Measurements from ENCODE around the gene ATP9B.

ATP9B gene

GRCh38 chr18:79223431-79223830, 154.2 kb downstream of the ATP9B start:
- no peaks in the 10 kb centered on the region for H3K36me3 ChIP-seq (replicated peaks; ENCODE audit: insufficient read depth, low read length)
- no peak for DNase-seq
- H3K27ac ChIP-seq (ENCODE audit: low read length): no peak overlapping the region
- no peaks in the 10 kb centered on the region for H3K79me2 ChIP-seq (ENCODE audit: low read length)
- no peaks in the 10 kb centered on the region for H3K4me1 ChIP-seq (ENCODE audit: low read length)
- no peaks in the 10 kb centered on the region for H3K9me3 ChIP-seq (replicated peaks; ENCODE audit: insufficient read depth, low read length)
- no peaks in the 10 kb centered on the region for H3K27me3 ChIP-seq (replicated peaks; ENCODE audit: insufficient read depth, low read length)
- H3K9me2 ChIP-seq (replicated peaks; ENCODE audit: insufficient read depth, low read length): no peaks in the 10 kb centered on the region
- no peak overlapping the region for H3K4me2 ChIP-seq (ENCODE audit: low read depth, low read length)
- TF ChIP-seq CTCF (IDR thresholded peaks at IDR 0.05; ENCODE audit: low read length) (no peak), EZH2phosphoT487 (IDR thresholded peaks at IDR 0.05; ENCODE audit: low read length) (no peak), EZH2 (optimal IDR thresholded peaks at IDR 0.05; ENCODE audit: low read depth, low read length) (no peak)
- H2AFZ ChIP-seq (ENCODE audit: low read length): no peak overlapping the region
- H4K20me1 ChIP-seq (ENCODE audit: insufficient read depth, low read length): no peaks in the 10 kb centered on the region
- H3F3A ChIP-seq (ENCODE audit: insufficient read depth, low read length): no peaks in the 10 kb centered on the region
- no peak overlapping the region for H3K4me3 ChIP-seq (ENCODE audit: low read length)
- H3K9ac ChIP-seq (ENCODE audit: low read length): no peak overlapping the region

- H3K9ac ChIP-seq (ENCODE audit: low read length): no peak overlapping the region
- H3K36me3 ChIP-seq (replicated peaks; ENCODE audit: insufficient read depth, low read length): no peaks in the 10 kb centered on the region
- no peak for DNase-seq
- H3K4me3 ChIP-seq (ENCODE audit: low read length): no peak overlapping the region
- no peak overlapping the region for H2AFZ ChIP-seq (ENCODE audit: low read length)
- TF ChIP-seq EZH2 (optimal IDR thresholded peaks at IDR 0.05; ENCODE audit: low read depth, low read length) (no peak), CTCF (IDR thresholded peaks at IDR 0.05; ENCODE audit: low read length) (no peak), EZH2phosphoT487 (IDR thresholded peaks at IDR 0.05; ENCODE audit: low read length) (no peak)
- no peaks in the 10 kb centered on the region for H3K27me3 ChIP-seq (replicated peaks; ENCODE audit: insufficient read depth, low read length)
- H3F3A ChIP-seq (ENCODE audit: insufficient read depth, low read length): no peaks in the 10 kb centered on the region
- no peak overlapping the region for H3K27ac ChIP-seq (ENCODE audit: low read length)
- H3K79me2 ChIP-seq (ENCODE audit: low read length): no peaks in the 10 kb centered on the region
- H3K4me2 ChIP-seq (ENCODE audit: low read depth, low read length): no peak overlapping the region
- H3K9me2 ChIP-seq (replicated peaks; ENCODE audit: insufficient read depth, low read length): no peaks in the 10 kb centered on the region
- no peaks in the 10 kb centered on the region for H3K4me1 ChIP-seq (ENCODE audit: low read length)
- H3K9me3 ChIP-seq (replicated peaks; ENCODE audit: insufficient read depth, low read length): no peaks in the 10 kb centered on the region
- H4K20me1 ChIP-seq (ENCODE audit: insufficient read depth, low read length): no peaks in the 10 kb centered on the region
Measured at GRCh38 chr18:79224381-79224780, 155.2 kb downstream of the ATP9B start.

- no peak overlapping the region for H3K27ac ChIP-seq (ENCODE audit: low read length)
- no peak overlapping the region for H3K4me2 ChIP-seq (ENCODE audit: low read depth, low read length)
- no peaks in the 10 kb centered on the region for H4K20me1 ChIP-seq (ENCODE audit: insufficient read depth, low read length)
- H3K9me2 ChIP-seq (replicated peaks; ENCODE audit: insufficient read depth, low read length): no peaks in the 10 kb centered on the region
- H3K27me3 ChIP-seq (replicated peaks; ENCODE audit: insufficient read depth, low read length): no peaks in the 10 kb centered on the region
- H3K36me3 ChIP-seq (replicated peaks; ENCODE audit: insufficient read depth, low read length): no peaks in the 10 kb centered on the region
- no peaks in the 10 kb centered on the region for H3K4me1 ChIP-seq (ENCODE audit: low read length)
- no peak overlapping the region for H3K4me3 ChIP-seq (ENCODE audit: low read length)
- no peaks in the 10 kb centered on the region for H3F3A ChIP-seq (ENCODE audit: insufficient read depth, low read length)
- DNase-seq: no peak
- no peak overlapping the region for H3K9ac ChIP-seq (ENCODE audit: low read length)
- no peaks in the 10 kb centered on the region for H3K79me2 ChIP-seq (ENCODE audit: low read length)
- TF ChIP-seq EZH2 (optimal IDR thresholded peaks at IDR 0.05; ENCODE audit: low read depth, low read length) (no peak), EZH2phosphoT487 (IDR thresholded peaks at IDR 0.05; ENCODE audit: low read length) (no peak)
- no peaks in the 10 kb centered on the region for H3K9me3 ChIP-seq (replicated peaks; ENCODE audit: insufficient read depth, low read length)
- no peak overlapping the region for H2AFZ ChIP-seq (ENCODE audit: low read length)
Measured at GRCh38 chr18:79227621-79228020, 158.4 kb downstream of the ATP9B start.

- Histone ChIP-seq H3K4me3 (ENCODE audit: low read length) (no peak overlapping the region), H3K9ac (ENCODE audit: low read length) (no peak overlapping the region), H3F3A (ENCODE audit: insufficient read depth, low read length) (no peaks in the 10 kb centered on the region), H4K20me1 (ENCODE audit: insufficient read depth, low read length) (no peaks in the 10 kb centered on the region), H3K36me3 (replicated peaks; ENCODE audit: insufficient read depth, low read length) (no peaks in the 10 kb centered on the region), H3K79me2 (ENCODE audit: low read length) (no peaks in the 10 kb centered on the region), H3K9me3 (replicated peaks; ENCODE audit: insufficient read depth, low read length) (no peaks in the 10 kb centered on the region), H3K9me2 (replicated peaks; ENCODE audit: insufficient read depth, low read length) (no peaks in the 10 kb centered on the region), H3K4me1 (ENCODE audit: low read length) (no peaks in the 10 kb centered on the region), H2AFZ (ENCODE audit: low read length) (no peak overlapping the region), H3K27ac (ENCODE audit: low read length) (no peak overlapping the region), H3K4me2 (ENCODE audit: low read depth, low read length) (no peak overlapping the region), H3K27me3 (replicated peaks; ENCODE audit: insufficient read depth, low read length) (no peaks in the 10 kb centered on the region)
- TF ChIP-seq EZH2phosphoT487 (IDR thresholded peaks at IDR 0.05; ENCODE audit: low read length) (no peak), EZH2 (optimal IDR thresholded peaks at IDR 0.05; ENCODE audit: low read depth, low read length) (no peak), CTCF (IDR thresholded peaks at IDR 0.05; ENCODE audit: low read length) (no peak)
- no peak for DNase-seq
Measured at GRCh38 chr18:79229431-79229830, 160.2 kb downstream of the ATP9B start.

Data from MM.1S (cell line).